HL-60 (cell line): ENCODE results near the gene AVPR1B.

Experiments
- DNase-seq, 2 experiments: peaks; one replicate each; pipeline ENCODE4 v3.0.0-alpha.2; 2010 to 2020; ENCODE audit warnings: low read depth in 1 of 2, low spot score in 1 of 2
- H3K27ac ChIP-seq: fragments of 250-450 bp; sonication (Bioruptor Pico); replicated peaks from 2 replicates; pipeline ENCODE4 v1.5.1; 2020; ENCODE audit warnings: mild to moderate bottlenecking, moderate library complexity
- H3K27me3 ChIP-seq: fragments of 250-450 bp; sonication (Bioruptor Pico); 2 replicates; pipeline ENCODE4 v1.5.1; 2021; ENCODE audit warnings: mild to moderate bottlenecking, moderate library complexity; ENCODE audit not compliant: insufficient read depth, poor library complexity, severe bottlenecking
- H3K4me3 ChIP-seq: replicated peaks from 2 replicates; pipeline ENCODE4 v1.5.1; 2011; ENCODE audit warnings: mild to moderate bottlenecking, control low read depth, low read length; ENCODE audit not compliant: insufficient read depth
- GABPA ChIP-seq: IDR thresholded peaks from 2 replicates; pipeline ENCODE4 v1.6.1; 2012; ENCODE audit warnings: low read depth
- POLR2AphosphoS5 ChIP-seq: IDR thresholded peaks from 2 replicates; pipeline ENCODE4 v1.6.1; 2012; ENCODE audit warnings: low read depth
- SPI1 ChIP-seq: IDR thresholded peaks from 2 replicates; pipeline ENCODE4 v1.6.1; 2012; ENCODE audit warnings: low read depth, mild to moderate bottlenecking, borderline replicate concordance
- TF ChIP-seq, protein P1 (sequence below): IDR thresholded peaks from 2 replicates; pipeline ENCODE4 v1.6.1; 2012; ENCODE audit warnings: low read depth; ENCODE audit not compliant: insufficient replicate concordance
- TF ChIP-seq, protein P2 (sequence below): IDR thresholded peaks from one replicate; pipeline ENCODE4 v1.5.1; 2011; ENCODE audit warnings: low read length, control low read depth, inconsistent platforms; ENCODE audit not compliant: insufficient read depth

The AVPR1B gene

DNA sequence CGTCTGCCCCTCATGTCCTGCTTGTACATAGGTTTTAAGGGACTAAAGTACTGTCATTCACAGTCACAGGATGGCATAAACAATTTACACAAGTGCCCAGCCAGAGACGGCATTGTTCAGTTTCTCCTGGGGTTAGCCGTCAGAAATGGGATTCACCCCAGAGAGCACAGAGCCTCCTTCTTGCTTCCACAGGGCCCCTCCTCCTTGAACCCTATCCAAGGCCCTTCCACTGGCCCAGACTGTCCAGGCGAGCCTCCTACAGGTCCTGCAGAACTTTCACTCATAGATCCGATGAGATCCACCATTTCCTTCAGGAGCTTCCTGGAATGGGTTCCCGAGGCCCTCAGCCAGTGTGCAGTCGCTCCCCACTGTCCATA is 10.0 kb downstream of the AVPR1B start:
- no peak for DNase-seq
- TF ChIP-seq GABPA (no peak), POLR2AphosphoS5 (no peak), SPI1 (no peak)
- TF ChIP-seq, protein P1, sequence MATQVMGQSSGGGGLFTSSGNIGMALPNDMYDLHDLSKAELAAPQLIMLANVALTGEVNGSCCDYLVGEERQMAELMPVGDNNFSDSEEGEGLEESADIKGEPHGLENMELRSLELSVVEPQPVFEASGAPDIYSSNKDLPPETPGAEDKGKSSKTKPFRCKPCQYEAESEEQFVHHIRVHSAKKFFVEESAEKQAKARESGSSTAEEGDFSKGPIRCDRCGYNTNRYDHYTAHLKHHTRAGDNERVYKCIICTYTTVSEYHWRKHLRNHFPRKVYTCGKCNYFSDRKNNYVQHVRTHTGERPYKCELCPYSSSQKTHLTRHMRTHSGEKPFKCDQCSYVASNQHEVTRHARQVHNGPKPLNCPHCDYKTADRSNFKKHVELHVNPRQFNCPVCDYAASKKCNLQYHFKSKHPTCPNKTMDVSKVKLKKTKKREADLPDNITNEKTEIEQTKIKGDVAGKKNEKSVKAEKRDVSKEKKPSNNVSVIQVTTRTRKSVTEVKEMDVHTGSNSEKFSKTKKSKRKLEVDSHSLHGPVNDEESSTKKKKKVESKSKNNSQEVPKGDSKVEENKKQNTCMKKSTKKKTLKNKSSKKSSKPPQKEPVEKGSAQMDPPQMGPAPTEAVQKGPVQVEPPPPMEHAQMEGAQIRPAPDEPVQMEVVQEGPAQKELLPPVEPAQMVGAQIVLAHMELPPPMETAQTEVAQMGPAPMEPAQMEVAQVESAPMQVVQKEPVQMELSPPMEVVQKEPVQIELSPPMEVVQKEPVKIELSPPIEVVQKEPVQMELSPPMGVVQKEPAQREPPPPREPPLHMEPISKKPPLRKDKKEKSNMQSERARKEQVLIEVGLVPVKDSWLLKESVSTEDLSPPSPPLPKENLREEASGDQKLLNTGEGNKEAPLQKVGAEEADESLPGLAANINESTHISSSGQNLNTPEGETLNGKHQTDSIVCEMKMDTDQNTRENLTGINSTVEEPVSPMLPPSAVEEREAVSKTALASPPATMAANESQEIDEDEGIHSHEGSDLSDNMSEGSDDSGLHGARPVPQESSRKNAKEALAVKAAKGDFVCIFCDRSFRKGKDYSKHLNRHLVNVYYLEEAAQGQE = no peak
- TF ChIP-seq, protein P2, sequence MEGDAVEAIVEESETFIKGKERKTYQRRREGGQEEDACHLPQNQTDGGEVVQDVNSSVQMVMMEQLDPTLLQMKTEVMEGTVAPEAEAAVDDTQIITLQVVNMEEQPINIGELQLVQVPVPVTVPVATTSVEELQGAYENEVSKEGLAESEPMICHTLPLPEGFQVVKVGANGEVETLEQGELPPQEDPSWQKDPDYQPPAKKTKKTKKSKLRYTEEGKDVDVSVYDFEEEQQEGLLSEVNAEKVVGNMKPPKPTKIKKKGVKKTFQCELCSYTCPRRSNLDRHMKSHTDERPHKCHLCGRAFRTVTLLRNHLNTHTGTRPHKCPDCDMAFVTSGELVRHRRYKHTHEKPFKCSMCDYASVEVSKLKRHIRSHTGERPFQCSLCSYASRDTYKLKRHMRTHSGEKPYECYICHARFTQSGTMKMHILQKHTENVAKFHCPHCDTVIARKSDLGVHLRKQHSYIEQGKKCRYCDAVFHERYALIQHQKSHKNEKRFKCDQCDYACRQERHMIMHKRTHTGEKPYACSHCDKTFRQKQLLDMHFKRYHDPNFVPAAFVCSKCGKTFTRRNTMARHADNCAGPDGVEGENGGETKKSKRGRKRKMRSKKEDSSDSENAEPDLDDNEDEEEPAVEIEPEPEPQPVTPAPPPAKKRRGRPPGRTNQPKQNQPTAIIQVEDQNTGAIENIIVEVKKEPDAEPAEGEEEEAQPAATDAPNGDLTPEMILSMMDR = no peak
- H3K27ac ChIP-seq = no peak overlapping the region

DNA sequence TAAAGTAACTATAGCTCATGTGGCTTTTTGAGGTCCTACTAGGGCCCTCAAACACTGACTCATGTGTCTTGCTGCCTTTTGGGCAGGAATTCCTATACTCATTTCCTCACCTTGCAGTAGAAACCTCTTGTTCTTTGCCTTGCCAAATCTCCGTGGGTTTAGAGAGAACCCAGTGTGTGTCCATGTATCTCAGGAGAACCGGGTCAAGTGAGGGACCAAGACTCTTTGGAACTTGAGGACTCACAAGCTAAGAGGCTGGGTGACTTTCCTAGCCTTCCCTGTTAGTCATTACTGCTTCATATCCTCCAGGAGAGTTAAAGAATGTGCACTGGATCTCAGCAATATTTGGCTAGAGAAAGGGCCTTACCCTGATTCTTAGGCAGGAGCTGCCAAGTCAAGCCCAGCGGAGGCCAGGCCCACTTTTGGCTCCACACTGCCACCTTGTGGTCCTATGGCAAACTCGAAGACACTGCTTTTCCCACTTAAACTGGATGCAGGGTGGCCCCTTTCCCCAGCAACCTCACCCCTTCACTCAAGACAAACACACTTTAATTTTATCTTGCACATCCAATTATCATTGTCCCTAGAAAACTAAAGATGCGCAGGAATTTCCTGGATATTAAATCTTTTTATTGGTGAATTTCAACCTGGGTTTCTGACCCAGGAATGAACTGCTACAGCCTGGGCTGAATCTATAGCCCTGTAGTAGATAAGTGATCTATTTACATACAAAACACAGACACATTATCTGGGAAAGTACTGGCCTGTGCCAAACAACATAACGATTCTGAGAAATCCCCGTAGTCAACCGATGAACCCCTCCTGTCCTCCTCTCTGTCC is 10.6 kb downstream of the AVPR1B start:
- H3K27ac ChIP-seq = no peak overlapping the region
- peak; percentile 59 to 84 for DNase-seq

More for the DNA sequence above, 10.0 kb downstream of the AVPR1B start:
- H3K4me3 ChIP-seq = no peak overlapping the region
- no peaks in the 10 kb centered on the region for H3K27me3 ChIP-seq

DNA sequence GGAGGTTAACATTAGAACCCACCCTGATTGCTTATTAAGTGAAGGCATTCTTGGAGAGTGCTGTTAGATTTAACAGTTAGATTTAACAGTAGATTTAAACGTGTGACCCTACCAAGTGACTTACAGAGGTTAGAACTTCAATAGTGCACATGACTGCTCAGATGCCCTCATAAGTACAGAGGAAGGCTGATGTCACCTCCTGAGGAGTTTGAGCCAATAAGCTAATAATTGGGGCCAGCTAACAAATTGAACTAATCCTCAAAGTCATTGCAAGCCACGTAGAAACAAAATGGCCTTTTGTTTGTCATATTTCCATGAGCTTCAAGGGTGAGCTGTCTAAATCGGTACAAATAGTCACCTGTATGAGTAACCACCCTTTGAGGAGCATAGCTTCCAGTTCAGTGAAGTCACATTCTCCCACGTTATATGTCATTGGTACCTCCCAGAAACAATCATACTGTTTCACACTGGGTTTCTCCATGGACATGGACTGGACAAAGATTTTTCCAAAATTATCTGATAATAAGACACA is 11.7 kb downstream of the AVPR1B start:
- TF ChIP-seq, protein P1 = no peak
- TF ChIP-seq, protein P2 = no peak
- no peak for TF ChIP-seq GABPA
- no peak for TF ChIP-seq POLR2AphosphoS5
- TF ChIP-seq SPI1 = no peak
- no peak for DNase-seq
- H3K27me3 ChIP-seq = no peaks in the 10 kb centered on the region
- H3K27ac ChIP-seq = no peak overlapping the region
- no peak overlapping the region for H3K4me3 ChIP-seq

More for the DNA sequence above, 10.6 kb downstream of the AVPR1B start:
- no peak overlapping the region for H3K4me3 ChIP-seq
- TF ChIP-seq GABPA = no peak
- TF ChIP-seq, protein P2 = peak; percentile 85
- TF ChIP-seq POLR2AphosphoS5 = 0 out of 2 replicates have a peak, but pooled peaks have one; percentile 22
- H3K27me3 ChIP-seq = no peaks in the 10 kb centered on the region
